GM04503 (cell line): Measurements from ENCODE around the gene COBLL1.
"Not testable (repeated sequence)": the region's sequence is repeated elsewhere in the genome, so short reads cannot be mapped to it uniquely, and the experiment has no call there.

Experiments
- DNase-seq: peaks from one replicate; pipeline ENCODE4 v3.0.0-alpha.2; 2012; ENCODE audit warnings: low read depth

The COBLL1 gene

DNA sequence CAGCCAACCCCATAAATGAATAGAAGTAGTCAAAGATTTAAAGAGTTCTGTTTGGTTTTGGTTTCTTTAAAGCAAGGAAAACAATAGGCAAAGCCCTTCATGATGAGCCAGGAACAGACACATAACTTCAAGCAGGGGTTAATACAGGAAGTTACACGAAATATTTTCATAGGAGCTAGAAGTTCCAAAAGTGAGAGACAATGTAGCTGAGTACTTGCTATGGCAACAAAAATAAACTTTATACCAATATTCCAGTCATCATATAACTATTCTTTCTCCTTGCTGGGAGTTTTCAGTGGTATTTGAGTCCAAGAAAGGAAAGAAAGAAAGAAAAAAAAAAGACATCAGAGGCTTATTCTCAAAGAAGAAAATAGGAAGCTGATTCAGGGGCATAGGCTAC, 56.2 kb downstream of the COBLL1 start:
- no peak for DNase-seq

DNA sequence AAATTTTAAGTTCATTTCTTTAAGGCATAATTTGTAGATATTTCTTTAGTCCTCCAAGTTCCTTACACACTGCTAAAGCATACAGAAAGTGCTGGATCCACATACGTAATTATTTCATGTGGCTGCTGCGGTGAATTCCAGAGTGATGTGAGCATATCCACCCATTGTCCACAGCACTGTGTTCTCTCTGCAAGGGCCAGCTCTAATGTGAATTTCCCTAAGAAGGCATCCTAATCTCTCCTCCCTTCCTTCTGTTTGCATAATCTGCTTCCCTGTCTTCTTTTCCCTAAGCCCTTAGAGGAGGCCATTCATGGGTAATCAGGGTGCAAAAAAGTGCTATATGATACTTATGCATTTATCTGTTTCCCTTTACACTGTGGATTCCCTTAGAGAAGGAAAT, 57.2 kb downstream of the COBLL1 start:
- no peak for DNase-seq

DNA sequence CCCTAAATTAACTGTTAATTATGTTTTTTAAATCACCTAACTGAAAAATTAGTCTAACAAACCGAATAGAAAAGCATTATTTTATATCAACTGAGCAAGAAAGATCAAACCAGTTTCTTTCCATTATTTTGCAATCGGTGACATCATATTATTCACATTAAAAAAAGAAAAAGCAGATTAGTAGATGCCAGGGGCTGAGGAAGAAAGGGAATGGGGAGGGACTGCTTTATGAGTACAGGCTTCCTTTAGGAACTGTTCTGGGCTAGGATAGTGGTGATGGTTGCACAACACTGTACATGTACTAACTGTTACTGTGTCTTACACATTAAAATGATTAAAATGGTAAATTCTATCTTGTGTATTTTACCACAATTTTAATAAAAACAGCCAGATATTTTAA, 59.3 kb downstream of the COBLL1 start:
- no peak for DNase-seq

DNA sequence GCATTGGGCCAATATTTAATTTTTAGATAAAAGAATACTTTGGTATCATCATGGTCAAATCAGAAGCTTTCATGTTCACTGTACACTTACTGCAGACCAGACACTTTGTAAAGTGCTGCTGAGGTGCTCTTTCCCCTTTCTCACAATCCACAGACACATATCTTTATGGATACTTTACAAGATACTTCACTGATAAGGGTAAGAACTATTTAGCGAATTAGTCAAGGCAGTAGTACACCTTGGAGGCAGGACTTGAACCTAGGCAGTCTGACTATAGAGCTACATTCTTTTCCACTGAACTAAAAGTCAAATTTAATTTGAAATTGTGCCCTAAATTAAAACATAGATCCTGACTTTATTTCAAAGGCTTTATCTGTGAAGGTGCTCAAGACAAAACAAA, 60.2 kb downstream of the COBLL1 start:
- DNase-seq: no peak

DNA sequence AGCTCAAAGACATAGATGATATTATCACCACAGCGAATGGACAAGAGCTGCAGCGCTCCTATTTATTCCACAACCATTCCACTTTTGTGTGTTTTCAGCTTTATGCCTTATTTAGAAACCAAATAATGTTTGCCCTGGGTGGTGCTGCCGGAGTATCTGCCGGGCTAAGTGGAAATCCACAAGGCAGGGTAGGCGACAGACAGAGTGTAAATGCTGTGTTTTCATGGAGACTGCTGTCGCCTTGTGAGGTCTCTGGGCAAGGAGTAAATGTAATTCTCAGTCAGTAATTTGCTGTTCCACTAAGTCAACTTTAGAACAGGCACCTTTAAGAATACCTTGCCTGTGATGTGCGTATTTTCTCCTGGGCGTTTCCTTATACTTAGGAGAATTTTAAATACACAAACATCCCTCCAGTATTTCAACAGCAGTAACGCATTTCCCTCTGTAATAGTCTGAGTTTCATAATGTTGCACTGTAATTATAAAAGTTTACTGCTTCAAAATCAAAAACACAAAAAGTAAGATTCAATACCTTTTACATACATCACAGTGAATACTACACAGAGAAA, 60.9 kb downstream of the COBLL1 start:
- no peak for DNase-seq

DNA sequence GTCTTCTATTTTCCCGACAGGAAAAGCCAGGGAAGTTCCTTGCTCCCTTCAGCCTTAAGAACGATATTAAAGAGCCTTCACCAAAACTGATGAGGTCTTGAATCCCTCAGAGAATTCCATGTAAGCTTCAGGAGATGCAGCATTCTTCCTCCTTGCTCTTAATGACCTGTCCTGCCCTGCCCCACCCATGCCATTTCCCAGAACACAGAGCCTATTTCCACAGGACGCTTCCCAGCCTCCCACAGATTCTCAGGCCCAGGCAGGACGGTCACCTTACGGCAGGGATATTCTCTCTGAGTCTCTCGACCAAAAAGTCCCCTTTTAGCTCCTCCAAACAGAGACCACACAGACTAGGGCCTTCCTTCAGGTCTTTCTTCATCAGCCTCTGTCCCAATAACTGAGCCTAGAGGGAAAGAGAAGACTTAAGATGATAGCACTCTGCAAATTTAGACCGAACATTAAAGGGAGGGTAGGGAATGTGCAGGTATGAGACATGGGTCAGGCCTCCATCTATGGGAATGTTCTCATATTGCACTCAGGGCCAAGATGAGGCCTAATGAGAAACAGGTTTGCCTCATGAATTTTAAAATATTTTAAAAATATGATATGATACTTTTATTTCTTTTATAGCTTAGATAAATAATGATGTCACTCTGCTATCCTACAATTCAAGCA, 62.1 kb downstream of the COBLL1 start:
- DNase-seq: no peak

DNA sequence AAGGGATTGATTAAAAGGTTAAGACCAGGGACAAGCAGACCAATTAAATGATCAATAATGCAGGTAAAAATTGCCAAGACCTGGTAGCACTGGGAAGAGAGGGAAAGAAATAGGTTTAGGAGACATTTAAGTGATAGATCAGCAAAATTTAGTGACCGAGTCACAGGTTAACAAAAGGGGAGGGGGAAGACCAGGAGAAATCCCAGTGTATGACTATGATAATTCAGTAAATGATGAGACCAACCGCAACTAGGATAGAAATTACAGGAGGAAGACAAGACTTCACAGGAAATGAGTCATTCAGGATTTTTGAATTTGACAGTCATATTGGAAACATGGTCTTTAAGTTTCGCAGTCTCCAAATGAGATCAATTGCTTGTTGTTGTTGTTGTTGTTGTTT, 62.9 kb downstream of the COBLL1 start:
- no peak for DNase-seq

DNA sequence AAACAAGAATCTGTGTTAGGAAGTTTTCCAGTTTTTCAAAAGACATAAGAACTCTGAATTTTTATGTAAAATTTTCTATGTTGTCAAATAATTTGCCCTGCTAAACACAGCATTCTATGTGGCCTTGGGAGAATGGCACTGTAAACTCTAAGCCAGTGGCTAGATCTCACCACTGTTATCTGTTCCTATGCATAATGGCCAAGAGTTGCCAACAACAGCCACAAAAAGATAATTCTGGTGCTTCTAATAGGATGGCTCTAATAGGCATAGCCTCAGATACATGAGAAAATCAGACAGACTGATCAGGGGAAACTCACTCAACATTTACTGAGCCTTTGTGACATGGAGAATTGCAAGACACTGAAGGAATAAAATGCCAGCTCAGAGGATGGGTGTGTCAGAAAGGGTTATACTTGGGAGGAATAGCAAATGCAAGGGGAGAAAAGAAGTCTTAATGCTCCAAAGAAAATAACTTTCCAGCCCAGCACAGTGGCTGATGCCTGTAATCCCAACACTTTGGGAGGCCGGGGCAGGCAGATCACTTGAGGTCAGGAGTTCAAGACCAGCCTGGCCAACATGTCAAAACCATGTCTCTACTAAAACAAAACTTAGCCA, 63.7 kb downstream of the COBLL1 start:
- DNase-seq: no peak

DNA sequence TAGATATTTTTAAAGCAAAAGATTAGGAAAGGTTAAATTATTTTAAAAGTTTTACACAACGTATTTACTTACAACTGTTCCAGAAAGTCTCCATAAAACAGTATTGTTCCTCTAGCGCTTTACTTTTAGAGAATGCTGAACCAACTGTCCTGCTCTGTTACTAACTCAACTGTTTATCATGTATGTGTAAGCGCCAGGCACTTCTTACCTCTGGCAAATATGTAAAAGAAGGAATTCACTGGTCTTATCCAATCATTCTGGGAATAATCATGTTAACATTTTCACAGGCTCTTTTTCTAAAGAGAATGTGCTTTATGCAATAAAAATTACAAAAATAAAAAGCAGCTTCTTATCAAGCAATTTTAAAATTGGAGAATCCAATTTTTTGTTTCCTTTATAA, 68.0 kb downstream of the COBLL1 start:
- no peak for DNase-seq

DNA sequence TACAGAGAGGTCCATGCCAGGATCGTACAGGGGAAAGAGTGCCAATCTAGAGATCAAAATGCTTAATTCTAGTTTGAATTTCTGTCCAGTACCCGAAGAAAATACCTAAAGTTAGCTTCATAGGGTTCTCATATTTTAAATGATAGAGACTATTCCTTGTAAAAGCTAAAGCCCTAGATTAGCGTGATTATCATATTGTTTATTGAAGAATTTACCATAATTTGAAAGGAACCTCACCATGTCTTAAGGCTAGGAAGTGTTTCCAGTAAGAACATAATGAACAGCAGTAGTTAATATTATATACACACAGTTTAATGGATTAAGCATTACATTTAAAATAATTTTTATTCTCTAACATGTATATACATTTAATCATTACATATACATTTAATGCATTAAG, 68.5 kb downstream of the COBLL1 start:
- DNase-seq: no peak

DNA sequence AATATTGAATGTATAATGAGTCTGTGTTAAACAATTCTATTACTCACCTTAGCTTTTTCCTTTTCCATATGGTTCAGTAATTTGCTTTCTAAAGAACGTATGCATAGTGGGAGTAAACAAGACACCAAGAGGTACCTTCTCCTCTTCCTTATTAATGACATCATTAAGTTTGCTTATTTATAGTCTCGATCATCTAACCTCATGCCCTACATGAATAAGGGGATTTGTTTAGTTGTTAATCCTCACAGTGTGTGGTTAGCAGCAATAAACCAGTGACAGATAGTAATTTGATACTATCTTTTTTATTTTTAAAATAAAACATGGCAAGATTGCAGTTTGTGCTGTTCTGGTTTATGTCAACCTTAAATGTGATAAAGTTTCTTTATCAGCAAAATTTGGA, 69.7 kb downstream of the COBLL1 start:
- no peak for DNase-seq

DNA sequence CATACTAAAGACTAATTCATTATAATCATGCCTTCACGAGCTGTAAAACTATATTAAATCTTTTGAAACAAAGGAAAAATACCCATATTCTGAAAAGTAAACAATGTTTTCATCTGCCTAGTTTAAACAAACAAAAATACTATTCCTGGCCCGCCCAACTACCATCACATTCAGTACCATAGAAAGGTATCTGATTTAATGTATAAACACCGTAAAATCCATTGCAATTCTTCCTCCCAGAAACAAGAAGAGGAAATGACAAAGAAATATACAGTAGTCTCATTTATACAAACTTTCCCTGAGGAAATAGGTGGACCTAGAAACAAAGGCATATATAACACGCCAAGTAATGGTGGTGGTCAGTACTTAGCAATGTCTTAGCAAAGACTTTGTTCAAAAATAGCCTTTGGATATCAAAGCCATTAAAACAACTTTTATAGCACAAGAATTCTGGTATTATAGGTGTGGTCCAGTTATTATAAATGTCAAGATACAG, 71.2 kb downstream of the COBLL1 start:
- DNase-seq: no peak

DNA sequence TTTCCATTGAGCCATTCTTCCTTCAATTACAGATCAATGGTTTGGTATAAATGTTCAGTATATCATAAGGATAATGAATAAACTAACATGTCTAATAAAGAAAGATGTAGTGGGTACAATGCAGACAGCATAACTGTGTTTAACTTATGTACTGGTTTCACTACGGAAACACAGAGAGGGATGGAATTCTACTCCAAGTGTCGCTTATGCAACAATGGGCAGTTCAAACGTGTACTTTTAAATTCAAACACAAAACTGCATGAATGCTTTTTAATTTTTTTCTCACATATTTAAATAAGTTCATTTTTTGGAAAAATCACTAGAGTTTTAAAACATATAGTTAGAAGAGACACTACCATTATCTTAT, 74.7 kb downstream of the COBLL1 start:
- no peak for DNase-seq

DNA sequence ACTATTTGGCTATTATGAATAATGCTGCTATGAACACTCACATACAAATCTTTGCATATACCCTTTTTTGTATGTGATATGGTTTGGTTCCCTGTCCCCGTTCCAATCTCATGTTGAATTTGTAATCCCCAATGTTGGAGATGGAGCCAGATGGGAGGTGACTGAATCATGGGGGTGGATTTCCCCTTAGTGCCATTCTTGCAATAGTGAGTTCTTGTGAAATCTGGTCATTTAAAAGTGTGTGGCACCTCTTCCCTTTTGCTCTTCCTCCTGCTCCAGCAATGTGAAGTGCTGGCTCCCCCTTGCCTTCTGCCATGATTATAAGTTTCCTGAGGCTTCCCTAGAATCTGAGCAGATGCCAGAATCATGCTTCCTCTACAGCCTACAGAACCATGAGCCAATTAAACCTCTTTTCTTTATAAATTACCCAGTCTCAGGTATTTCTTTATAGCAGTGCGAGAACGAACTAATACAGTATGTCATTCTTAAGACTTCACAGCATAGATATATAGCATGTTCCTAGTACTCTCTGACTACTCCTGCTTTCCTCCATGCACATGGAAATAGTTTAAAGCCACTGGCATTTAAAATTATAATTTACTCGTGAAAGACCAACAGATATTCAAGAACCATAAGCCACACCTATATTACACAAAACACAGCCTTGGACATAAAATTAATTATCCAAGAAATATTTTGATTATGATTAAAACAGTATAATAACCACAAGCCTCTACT, 75.2 kb downstream of the COBLL1 start:
- DNase-seq: no peak

DNA sequence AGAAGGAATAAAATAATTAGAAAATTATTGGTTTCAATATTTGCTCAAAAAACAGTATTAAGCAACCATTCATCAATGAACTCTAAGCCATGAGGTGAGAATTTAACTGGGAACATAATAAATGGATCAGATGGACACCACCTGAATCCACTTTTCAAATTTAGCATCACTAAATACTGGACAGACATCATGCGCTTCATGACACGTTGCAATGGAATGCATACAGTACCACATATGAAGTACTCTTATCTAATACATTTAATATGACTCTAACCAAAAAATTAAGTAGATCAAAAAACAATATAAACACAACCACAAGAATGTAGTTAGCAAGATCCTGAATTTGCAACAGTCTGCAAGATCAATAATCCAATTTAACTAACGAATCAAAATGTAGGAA, 76.6 kb downstream of the COBLL1 start:
- DNase-seq: no peak

DNA sequence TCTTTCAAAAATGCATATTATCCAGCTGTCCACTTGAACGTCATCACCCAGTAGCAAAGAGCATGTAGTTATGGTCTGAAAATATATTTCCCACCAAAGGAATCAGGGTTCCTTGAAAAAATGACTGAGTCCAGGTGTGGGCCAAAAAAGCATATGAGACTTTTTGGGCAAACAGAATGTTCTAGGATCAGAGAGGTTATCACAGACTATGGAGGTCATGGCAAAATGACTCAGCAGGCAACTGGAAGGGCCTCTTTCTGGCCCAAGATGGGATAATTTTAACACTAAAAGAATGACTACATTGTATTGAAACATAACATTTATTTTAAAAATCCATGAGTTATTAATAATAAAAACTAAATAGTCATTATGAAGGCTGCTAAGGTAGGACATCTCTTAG, 77.1 kb downstream of the COBLL1 start:
- no peak for DNase-seq

DNA sequence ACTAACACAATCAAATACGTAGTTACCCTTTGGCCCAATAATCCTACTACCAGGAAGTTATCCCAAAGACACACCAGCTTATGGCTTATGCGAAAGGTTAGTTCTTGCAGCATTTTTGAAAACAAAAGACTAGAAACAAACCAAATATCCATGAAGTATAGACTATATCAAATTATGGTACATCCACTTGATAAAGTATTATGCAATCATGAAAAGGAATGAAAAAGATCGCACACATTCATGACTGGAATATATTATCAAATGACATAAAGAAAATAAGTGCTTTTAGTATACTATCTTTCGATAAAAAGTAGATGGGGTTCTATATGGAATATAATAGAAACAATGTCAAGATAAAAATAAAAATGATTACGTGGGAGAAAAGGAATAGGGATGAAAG, 78.2 kb downstream of the COBLL1 start:
- DNase-seq: no peak

DNA sequence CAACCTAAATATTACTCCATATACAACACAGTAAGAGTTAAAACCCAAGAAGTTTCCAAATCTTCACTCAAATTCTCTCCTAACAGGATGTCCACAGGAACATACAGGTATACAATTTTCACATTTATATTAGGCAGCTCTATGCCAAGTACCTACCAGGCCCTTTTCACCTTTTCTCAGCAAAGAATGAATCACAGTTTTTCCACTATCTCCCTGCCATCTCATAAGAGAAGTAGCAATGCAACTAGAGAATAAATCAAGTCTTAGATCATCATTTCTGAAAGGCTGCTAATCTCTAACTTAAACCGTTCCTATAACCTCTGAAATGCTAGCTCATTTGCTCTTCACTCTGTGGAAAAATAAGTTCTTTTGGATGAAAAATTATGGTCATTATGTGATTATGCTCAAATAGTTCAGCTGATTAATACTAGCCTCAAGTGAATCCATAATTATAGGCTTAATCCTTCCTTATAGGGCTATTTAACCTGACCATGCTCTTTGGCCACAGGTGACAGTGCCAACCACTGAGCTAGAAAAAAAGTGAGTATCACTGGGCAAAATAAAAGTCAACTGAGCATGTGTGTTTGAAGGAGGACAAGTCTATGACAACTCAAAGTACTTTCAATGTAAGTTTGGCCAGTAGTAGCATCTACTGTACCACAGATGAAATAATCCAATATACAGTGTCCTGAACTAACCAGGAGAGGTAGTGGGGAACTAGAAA, 79.7 kb downstream of the COBLL1 start:
- no peak for DNase-seq

DNA sequence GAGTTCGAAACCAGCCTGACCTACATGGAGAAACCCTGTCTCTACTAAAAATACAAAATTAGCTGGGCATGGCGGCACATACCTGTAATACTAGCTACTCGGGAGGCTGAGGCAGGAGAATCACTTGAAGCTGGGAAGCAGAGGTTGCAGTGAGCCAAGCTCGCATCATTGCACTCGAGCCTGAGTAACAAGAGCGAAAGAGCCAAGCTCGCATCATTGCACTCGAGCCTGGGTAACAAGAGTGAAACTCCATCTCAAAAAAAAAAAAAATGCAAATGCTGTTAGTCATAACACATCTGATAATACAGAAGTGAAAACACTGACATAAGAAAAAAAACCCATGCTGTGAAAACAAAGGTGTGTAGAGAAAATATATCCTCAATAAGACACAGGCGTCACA, 80.4 kb downstream of the COBLL1 start:
- not testable (repeated sequence) for DNase-seq

DNA sequence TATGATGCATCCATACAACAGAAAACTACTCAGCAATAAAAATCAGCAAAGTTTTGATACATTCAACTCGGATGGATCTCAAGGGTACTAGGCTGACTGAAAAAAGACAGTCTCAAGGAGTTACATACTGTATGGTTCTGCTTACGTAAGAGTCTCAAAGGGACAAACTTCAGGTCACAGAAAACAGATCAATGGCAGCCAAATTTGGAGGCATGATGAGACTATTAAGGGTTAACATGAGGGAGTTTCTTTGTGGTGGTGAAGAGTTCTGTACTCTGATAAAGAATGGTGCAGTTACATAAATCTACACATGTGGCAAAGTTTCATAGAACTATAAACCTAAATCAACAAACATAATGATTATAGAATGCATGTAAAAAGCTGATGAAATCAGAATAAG, 81.4 kb downstream of the COBLL1 start:
- DNase-seq: no peak

DNA sequence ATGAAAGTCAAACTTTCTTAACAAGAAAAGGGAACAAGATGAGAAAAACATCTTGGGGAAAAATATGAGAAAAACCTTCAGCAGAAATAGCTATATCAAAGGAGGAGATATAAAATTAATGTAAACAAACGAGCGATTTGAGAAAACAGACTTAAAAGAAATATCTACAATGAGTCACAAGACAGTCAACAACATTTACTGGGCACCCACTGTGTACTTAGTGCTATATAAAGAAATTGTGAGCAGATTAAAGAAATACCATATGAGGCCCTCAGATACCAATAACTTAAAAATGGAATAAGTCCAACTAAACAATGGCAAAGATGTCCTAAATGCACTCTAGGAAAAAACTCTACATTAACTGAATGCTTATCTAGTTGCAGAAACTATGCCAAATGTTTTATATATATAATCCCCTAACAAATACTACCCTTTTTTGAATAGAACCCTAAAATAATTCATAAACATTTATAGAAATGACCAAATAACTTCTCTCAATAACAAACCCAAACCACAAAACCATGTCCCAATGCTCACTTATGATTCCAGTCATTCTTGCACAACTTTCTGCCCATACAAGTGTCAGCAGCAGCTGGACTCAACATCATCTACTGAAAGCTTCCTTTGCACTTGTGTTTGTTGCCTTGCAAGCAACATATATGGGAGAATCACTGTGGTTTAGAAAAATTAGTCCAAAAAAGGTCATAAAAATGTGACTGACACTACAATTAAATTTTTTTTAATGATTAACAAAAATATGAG, 83.5 kb downstream of the COBLL1 start:
- peak; percentile 19 for DNase-seq

DNA sequence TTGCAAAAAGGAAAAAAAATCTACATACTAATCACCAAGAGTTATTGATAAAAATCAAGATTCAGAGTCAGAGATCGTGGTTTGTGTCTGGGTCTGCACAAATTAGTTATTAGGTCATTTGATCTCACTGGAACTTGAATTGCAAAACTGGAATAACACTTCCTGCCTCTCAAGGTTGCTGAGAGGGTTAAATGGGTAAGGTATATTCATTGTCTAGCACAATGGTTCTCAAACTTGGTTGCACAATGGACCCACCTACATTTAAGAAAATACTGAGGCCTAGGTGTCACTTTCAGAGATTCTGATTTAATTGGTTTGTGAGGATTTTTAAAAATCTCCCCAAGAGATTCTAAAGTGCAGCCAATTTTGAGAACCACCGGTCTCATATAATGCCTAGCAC, 84.8 kb downstream of the COBLL1 start:
- no peak for DNase-seq
